ENCODE results near the gene SHCBP1L. TPM values are rescaled to one million over a fixed set of nuclear protein-coding genes. Genes with fewer than 3 reads are reported as not detected.

Gene SHCBP1L
- polyA plus RNA-seq, 4 donors, result 0.32 to 0.72 (median 0.39) TPM

DNA sequence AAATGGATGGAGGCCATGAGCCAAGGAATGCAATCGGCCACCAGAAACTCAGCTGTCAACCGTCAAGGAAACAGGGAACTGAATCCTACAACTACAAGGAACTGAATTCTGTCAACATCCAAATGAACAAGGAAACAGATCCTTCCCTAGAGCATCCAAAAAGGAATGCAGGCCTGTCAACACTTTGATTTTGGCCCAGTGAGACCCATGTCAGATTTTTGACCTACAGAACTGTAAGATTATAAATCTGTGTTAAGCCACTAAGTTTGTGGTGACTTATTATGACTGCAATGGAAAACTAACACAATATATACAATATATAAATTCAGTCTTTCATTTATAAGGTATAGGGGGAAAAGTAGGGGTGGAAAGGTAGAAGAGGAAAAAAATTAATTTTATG lies 55.3 kb downstream of the SHCBP1L start:
- no peak for DNase-seq (ENCODE audit: low read depth in 4 of 4, low spot score in 3 of 4)

DNA sequence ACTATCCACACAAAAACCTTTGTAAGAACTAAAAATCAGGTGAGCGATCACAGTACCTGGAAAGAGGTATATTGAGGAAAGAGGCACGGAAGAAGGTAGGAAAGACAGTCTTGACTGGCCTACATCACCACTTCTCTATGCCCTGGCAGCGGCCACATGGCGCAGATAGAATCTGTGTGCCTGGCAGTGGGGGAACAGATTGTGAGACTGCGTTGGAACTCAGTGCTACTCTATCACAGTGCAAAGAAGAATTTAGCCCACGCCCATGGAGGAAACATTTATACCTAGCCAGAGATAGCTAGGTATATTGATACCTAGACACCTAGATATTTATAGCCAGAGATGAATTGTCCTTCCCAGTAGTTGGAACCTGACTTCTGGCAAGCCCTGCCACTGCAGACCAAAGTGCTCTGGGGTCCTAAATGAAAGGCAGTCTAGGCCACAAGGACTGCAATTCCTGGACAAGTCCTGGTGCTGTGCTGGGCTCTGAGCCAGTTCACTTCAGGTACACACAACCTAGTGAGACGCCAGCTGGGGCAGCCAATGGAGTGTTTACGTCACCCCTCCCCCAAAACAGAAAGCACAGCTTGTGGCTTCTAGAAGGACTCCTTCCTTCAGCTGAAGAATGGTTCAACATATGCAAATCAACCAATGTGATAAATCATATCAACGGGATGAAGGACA lies 61.9 kb downstream of the SHCBP1L start:
- DNase-seq (ENCODE audit: low read depth in 4 of 4, low spot score in 3 of 4), result no peak

DNA sequence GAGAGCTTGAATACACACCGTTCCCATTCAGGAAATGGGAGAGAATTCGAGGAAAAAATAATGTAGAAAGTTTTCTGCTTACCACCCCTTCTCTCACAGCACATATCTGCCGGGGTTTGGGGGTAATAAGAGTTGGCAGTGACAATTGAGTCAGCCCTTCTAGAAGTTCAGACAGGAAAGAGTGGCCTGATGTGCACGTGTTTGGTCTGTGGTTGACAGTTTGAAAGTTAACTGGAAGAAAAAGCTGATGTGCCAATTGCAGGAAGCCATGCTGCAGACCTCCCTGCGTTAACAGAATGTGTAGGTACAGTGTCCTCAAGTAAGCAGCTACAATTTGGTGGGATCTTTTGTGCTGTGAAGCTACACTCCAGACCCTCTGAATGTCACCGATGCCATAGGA lies 63.0 kb downstream of the SHCBP1L start:
- DNase-seq (ENCODE audit: low read depth in 4 of 4, low spot score in 3 of 4), result no peak

DNA sequence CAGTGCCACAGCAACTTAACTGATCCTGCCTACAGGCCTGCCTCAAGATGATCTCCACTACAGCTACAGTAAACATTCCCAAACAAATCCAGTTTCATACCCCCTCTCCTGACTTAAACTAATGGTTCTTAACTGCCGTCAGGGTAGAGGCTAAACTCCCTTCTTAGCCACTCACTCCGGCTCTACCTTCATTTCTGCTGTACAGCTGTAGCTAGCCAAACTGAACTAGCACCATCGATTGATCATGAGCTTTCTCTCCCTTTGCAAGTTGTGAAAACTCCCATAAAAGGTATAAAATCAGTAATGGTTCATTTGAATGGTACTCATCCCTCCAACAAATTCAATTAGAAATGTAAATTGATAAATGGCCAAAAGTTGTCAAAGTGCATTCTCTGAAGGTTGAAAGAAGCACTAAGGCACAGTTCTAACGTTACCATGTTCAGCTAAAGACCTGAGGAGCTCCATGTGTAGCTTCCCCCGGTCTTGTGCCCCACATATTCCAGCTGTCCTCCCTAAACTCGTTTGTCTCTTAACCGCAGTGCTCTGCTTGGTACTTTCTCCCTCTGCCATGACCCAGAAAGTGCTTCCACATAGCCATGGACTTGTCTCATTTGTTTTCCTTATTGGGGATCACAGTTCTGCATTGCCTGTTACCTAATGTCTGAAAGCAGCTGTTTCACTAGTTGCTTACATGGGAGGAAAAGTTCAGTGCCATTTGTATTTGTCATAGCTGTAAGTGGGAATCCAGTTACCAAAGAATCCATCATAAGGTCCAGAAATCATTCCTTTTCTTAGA lies 64.0 kb downstream of the SHCBP1L start:
- no peak for DNase-seq (ENCODE audit: low read depth in 4 of 4, low spot score in 3 of 4)

DNA sequence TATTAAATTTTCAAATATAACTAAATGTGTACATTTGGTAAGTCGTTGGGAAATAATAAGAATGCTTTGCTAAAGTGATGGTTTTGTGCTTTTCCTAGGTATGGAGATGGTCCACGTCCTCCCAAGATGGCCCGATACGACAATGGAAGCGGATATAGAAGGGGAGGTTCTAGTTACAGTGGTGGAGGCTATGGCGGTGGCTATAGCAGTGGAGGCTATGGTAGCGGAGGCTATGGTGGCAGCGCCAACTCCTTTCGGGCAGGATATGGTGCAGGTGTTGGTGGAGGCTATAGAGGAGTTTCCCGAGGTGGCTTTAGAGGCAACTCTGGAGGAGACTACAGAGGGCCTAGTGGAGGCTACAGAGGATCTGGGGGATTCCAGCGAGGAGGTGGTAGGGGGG lies 66.0 kb downstream of the SHCBP1L start:
- DNase-seq (ENCODE audit: low read depth in 4 of 4, low spot score in 3 of 4), result no peak

DNA sequence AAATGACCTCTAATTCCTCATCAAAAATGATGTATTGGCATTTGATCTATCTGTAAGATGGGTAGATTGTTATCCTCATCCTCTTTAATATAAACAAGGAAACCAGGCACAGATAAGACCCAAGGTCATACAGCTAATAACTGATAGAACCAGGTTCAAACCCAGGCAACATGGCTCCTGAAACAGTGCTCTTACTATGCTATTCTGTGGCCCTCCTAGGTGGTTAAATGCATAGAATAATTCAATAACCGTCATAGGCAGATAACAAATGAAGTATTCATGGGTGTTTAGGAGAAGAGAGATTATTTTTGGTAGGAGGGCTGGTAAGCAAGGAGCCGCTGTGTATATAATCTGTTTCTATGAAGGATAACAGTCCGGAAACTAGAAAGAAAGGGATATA lies 67.4 kb downstream of the SHCBP1L start:
- no peak for DNase-seq (ENCODE audit: low read depth in 4 of 4, low spot score in 3 of 4)

DNA sequence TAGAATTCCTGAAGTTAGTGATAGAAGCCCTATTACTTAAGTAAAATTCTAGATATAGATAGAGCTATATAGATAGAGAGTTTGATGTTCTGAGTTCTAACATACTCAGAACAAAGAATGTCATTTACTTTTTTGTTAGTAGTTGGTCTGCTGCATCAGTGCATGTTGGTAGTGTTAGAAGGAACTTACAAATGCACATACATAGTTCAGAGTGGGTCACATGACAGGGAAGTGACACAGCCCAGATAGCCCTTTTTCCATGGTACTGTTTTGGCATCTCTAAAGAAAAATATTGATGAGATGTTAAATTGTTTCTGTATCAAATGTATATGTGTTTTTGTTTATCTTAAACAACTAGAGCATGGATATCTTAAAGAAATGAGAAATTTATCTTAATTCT lies 68.1 kb downstream of the SHCBP1L start:
- DNase-seq (ENCODE audit: low read depth in 4 of 4, low spot score in 3 of 4), result no peak

DNA sequence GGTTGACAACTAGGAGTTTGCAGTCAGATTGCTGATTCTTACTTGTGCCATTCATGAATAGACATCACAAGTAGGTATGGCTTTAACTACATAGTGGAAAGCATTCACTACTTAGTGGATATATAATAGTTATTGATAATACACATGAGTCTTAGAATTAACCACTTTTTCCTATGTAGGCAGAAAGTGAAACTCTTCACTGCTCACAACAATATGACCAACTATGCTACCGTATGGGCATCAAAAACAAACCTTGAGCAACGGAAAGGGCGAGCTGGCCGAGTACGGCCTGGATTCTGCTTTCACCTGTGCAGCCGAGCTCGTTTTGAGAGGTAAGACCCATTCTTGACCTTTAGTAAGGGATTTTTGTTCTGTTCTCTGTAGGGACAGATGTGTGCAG lies 75.1 kb downstream of the SHCBP1L start:
- DNase-seq (ENCODE audit: low read depth in 4 of 4, low spot score in 3 of 4), result no peak

DNA sequence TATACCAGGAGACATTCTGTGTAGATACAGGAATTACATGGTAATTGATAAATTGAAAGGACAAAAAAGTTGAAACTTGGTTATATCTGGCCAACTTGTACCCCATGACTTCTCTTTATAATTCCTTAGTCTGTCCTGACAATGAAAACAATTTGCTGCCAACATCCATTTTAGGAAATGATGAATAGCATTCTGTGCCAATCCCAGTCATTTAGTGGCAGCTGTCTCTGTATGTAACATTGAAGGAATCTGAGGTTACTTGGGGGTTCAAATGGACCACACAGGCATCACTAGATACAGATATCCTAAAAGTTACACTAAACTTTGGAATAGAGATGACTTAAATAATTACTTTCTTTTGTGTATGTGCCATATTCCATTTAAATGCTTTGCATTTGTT lies 75.6 kb downstream of the SHCBP1L start:
- no peak for DNase-seq (ENCODE audit: low read depth in 4 of 4, low spot score in 3 of 4)

DNA sequence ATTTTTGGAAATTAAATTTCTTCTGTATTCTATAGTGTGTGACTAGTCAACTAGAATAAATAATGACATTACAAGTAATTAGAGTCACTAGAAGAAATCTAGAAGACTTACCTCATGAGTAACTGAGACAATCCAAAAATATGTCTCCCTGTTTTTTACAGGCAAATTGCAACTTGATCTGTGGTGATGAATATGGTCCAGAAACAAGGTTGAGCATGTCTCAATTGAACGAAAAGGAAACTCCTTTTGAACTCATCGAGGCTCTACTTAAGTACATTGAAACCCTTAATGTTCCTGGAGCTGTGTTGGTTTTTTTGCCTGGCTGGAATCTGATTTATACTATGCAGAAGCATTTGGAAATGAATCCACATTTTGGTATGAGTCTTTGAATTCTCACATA lies 77.1 kb downstream of the SHCBP1L start:
- no peak for DNase-seq (ENCODE audit: low read depth in 4 of 4, low spot score in 3 of 4)

DNA sequence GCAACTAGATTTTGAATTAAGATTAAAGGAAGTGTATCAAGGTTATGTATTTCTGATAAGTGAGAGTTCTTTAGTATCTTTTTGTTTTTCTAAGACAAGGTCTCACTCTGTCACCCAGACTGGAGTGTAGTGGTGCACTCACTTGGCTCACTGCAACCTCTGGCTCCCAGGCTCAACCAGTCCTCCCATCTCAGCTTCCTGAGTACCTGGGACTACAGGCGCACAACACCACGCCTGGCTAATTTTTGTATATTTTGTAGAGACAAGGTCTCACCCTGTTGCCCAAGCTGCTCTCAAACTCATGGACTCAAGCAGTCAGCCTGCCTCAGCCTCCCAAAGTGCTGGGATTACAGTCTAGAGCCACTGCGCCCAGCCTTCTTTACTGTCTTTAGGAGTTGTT lies 80.1 kb downstream of the SHCBP1L start:
- no peak for DNase-seq (ENCODE audit: low read depth in 4 of 4, low spot score in 3 of 4)

DNA sequence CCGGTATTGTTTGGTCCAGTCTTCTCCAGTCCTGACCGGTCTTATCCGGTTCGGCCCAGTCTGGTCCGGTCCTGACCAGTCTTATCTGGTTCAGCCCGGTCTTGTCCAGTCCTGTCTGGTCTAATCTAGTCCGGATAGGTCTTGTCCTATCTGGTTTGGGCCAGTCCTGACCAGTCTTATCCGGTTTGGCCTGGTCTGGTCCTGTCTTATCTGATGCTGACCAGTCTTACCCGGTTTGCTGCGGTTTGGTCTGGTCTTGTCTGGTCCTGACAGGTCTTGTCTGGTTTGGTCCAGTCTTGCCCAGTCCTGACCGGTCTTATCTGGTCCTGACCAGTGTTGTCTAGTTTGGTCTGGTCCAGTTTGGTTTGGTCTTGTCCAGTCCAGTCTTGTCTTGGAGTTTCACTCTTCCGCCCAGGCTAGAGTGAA lies 83.7 kb downstream of the SHCBP1L start:
- DNase-seq (ENCODE audit: low read depth in 4 of 4, low spot score in 3 of 4), result no peak

DNA sequence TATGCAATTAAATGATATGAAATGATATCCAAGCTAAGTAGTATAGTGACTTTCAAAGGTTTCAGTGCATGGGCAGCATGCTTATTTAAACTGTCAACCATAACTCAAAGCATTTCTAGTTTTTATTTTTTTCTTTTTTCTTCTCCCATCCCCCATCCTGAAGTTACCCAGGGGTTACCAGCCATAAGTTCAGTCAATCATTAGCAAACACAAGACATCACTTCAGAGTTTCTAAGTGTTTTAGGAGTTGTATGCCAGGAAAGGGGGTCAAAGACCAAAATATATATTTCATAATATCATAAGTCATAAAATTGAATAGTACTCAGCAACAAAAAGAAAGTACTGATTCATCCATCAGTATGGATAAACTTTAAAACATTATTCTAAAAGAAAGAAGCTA lies 85.1 kb downstream of the SHCBP1L start:
- no peak for DNase-seq (ENCODE audit: low read depth in 4 of 4, low spot score in 3 of 4)

DNA sequence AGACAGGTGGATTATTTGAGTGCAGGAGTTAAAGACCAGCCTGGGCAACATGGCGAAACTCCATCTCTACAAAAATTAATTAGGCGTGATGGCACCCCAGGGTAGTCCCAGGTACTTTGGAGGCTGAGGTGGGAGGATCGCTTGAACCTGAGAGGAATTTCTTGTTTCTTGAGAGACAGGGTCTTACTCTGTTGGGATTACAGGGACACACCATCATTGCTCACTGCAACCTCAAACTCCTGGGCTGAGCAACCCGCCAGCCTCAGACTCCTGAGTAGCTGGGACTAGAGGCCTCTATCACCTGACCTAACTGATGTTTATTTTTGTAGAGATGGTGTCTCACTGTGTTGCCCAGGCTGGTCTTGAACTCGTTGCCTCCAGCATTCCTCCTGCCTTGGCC lies 89.0 kb downstream of the SHCBP1L start:
- no peak for DNase-seq (ENCODE audit: low read depth in 4 of 4, low spot score in 3 of 4)

DNA sequence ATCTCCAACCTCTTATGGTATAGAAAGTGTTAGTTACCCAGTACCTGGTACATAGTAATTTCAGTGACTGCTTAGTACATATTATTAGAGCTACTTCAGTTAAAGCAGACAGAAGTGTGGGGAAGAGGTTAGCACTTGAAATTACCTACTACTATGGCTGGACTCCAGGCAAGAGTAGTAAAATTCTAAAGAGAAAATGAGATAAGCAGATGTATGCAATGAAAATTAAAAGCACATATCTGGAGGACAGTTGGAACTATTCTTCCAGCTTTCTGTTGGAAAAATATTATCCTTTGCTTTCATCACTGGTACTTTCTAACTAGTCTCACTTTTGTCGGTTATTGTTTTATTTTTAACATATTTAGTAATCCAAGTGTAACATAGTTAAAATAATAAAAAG lies 90.1 kb downstream of the SHCBP1L start:
- no peak for DNase-seq (ENCODE audit: low read depth in 4 of 4, low spot score in 3 of 4)

DNA sequence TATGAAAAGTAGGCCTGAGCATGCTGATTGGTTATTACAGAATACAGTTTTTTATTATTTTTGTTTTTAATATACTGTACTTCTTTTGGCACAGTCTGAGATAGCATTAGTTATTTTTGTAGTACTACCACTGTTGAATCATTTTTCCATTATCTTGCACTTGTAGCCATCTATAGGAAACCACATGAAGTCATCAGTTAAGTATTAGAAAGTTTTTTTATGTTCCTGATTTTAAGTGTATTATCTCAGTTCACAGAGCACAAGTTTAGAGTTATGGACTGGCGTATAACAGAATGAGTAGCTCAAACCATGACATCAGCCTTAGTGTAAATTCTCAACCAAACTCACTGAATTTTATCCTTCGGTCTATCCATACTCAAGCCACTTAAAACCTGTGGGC lies 91.0 kb downstream of the SHCBP1L start:
- no peak for DNase-seq (ENCODE audit: low read depth in 4 of 4, low spot score in 3 of 4)

DNA sequence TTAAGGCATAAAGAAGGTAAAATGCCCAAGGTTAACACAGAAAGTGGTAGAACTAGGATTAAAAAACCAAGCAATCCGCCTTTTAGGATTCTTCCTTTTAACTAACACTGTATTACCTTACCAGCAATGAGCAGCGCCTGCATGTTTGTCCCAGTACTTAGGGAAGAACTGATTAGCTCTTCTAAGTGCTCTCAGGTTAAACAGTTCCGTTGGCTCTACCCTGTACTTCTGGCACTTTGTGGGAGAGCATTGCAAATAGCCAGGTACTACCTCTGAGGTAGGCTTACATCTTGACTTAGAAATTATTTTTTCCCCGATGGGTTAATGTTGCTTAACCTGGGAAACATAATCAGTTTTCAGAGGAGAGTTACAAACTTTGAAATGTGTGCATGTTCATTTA lies 92.3 kb downstream of the SHCBP1L start:
- DNase-seq (ENCODE audit: low read depth in 4 of 4, low spot score in 3 of 4), result no peak

DNA sequence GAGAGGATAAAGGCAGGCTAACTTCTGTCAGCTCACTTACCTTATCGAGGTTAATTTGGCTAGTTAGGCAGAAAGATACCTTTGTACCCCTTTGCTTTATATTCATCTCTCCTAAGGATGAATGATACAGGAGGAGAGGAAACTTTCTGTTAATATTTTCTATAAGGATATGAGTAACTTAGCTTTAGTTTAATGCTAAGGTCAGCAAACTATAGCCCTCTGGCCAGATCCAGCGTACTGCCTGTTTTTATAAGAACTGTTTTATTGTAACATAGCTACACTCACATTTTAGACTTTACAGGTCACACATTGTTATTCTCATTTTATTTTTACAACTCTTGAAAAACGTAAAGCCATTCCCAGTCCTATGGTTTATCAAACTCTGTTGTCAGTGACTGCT lies 95.8 kb downstream of the SHCBP1L start:
- DNase-seq (ENCODE audit: low read depth in 4 of 4, low spot score in 3 of 4), result no peak

DNA sequence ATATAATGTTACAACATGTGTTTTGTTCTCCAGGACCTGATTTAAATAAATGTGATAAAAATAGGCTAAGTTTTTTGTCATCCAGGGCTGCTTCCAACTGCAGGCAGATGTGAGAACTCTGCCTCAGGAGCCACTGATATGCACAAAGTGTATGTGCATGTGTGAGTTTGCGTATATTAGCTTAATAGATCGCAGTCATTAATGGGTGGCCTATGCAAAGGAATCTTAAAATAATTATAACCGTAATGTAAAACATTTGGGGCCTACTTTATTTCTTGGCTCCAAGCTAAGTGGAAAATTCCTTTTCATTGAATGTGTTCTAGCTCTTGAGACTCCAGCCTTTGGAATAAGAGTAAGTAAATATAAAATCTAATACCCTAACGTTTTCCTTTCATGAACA lies 97.1 kb downstream of the SHCBP1L start:
- no peak for DNase-seq (ENCODE audit: low read depth in 4 of 4, low spot score in 3 of 4)

DNA sequence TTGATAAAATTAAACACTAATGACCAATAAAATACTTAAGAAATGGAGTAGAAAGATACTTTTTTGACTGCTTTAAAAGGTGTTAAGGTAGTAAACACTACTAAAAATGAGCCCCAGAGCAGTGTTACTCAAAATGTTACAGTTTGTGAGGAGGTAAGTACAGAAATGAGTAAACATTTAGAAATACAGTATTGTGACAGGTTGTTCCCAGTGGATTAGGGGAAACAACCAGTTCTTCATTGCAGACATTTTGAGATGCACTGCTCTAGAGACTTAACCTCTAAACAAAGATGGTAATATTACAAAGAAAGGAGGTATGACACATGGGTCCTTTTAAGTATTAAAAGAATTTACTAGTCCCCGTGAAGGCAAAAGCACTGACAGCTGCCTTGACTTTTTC lies 101.1 kb downstream of the SHCBP1L start:
- no peak for DNase-seq (ENCODE audit: low read depth in 4 of 4, low spot score in 3 of 4)

DNA sequence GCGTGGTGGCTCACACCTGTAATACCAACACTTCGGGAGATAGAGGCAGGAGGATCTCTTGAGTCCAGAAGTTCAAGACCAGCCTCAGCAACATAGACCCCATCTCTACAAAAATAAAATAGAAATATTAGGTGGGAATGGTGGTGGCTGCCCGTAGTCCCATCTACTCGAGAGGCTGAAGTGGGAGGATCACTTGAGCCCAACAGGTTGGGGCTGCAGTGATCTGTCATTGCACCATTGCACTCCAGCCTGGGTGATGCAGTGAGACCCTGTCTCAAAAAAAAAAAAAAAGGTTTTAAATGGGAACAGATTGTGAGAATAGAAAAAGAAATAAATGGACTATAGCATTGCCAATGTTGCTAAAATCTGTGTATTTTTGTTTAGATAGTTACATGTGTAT lies 102.6 kb downstream of the SHCBP1L start:
- no peak for DNase-seq (ENCODE audit: low read depth in 4 of 4, low spot score in 3 of 4)

Measured in left renal pelvis (tissue), 4 donors.